ENCODE results near the gene ECEL1. TPM values are rescaled to one million over a fixed set of nuclear protein-coding genes. Genes with fewer than 3 reads are reported as not detected.
A peak's percentile ranks its signal among the peaks of the same experiment; 100 is the strongest.

The ECEL1 gene
- total RNA-seq, 1 donor from 2014 or later: 0.14 TPM

- H3K9me3 ChIP-seq (ENCODE audit: insufficient read depth, low read depth, low read length): no peaks in the 10 kb centered on the region
- no peak overlapping the region for H3K4me3 Mint-ChIP-seq (ENCODE audit: unreplicated experiment)
- FAIRE-seq (no peak), DNase-seq (ENCODE audit: low read depth) (no peak)
- H3K27me3 Mint-ChIP-seq (ENCODE audit: low read depth, unreplicated experiment): peaks cover 69% of the 10 kb centered on the region
- H4K20me1 ChIP-seq (ENCODE audit: insufficient read depth, low read length): no peaks in the 10 kb centered on the region
- H3K36me3 Mint-ChIP-seq (ENCODE audit: low read depth, unreplicated experiment): peaks cover 2% of the 10 kb centered on the region
- TF ChIP-seq EZH2 (IDR thresholded peaks at IDR 0.05; ENCODE audit: insufficient read depth, low read length) (peak; percentile 59), CTCF (IDR thresholded peaks at IDR 0.05; ENCODE audit: insufficient read depth, low read depth, low read length) (no peak)
- H2AFZ ChIP-seq (ENCODE audit: low read depth, low read length): no peak overlapping the region
- H3K9me3 Mint-ChIP-seq (ENCODE audit: unreplicated experiment): peaks cover 5% of the 10 kb centered on the region
- no peak overlapping the region for H3K9ac ChIP-seq (ENCODE audit: low read length)
- peak overlapping the region; percentile 44 for H3K4me2 ChIP-seq (ENCODE audit: low read length)
- no peaks in the 10 kb centered on the region for H3K36me3 ChIP-seq (ENCODE audit: insufficient read depth, low read length)
- H3K4me1 ChIP-seq (ENCODE audit: insufficient read depth, low read length): no peaks in the 10 kb centered on the region
- H3K4me1 Mint-ChIP-seq (ENCODE audit: low read depth, unreplicated experiment): no peaks in the 10 kb centered on the region
- no peak overlapping the region for H3K27ac ChIP-seq (ENCODE audit: low read depth, low read length)
- H3K27ac Mint-ChIP-seq (ENCODE audit: unreplicated experiment): no peak overlapping the region
- no peaks in the 10 kb centered on the region for H3K79me2 ChIP-seq (ENCODE audit: insufficient read depth, low read length)
- peaks cover 36% of the 10 kb centered on the region for H3K27me3 ChIP-seq (ENCODE audit: insufficient read depth, low read length)
- H3K4me3 ChIP-seq (ENCODE audit: insufficient read depth, low read depth, low read length): no peak overlapping the region
Observed at GRCh38 chr2:232486558-232487384, 863 bp downstream of the ECEL1 start.

- Histone ChIP-seq H3K27me3 (ENCODE audit: insufficient read depth, low read length) (peaks cover 36% of the 10 kb centered on the region), H3K4me2 (ENCODE audit: low read length) (no peak overlapping the region)
- H3K27ac Mint-ChIP-seq (ENCODE audit: unreplicated experiment): no peak overlapping the region
Observed at GRCh38 chr2:232485757-232486557, 1.7 kb downstream of the ECEL1 start.

More at GRCh38 chr2:232485757-232486557, 1.7 kb downstream of the ECEL1 start:
- Mint-ChIP-seq H3K4me1 (ENCODE audit: low read depth, unreplicated experiment) (no peaks in the 10 kb centered on the region), H3K4me3 (ENCODE audit: unreplicated experiment) (no peak overlapping the region), H3K27me3 (ENCODE audit: low read depth, unreplicated experiment) (peaks cover 61% of the 10 kb centered on the region), H3K36me3 (ENCODE audit: low read depth, unreplicated experiment) (peaks cover 2% of the 10 kb centered on the region), H3K9me3 (ENCODE audit: unreplicated experiment) (peaks cover 5% of the 10 kb centered on the region)
- Histone ChIP-seq H3K36me3 (ENCODE audit: insufficient read depth, low read length) (no peaks in the 10 kb centered on the region), H3K79me2 (ENCODE audit: insufficient read depth, low read length) (no peaks in the 10 kb centered on the region), H3K4me1 (ENCODE audit: insufficient read depth, low read length) (no peaks in the 10 kb centered on the region), H3K4me3 (ENCODE audit: insufficient read depth, low read depth, low read length) (no peak overlapping the region), H2AFZ (ENCODE audit: low read depth, low read length) (no peak overlapping the region), H3K27ac (ENCODE audit: low read depth, low read length) (no peak overlapping the region), H3K9ac (ENCODE audit: low read length) (no peak overlapping the region), H3K9me3 (ENCODE audit: insufficient read depth, low read depth, low read length) (no peaks in the 10 kb centered on the region), H4K20me1 (ENCODE audit: insufficient read depth, low read length) (no peaks in the 10 kb centered on the region)
- DNase-seq (ENCODE audit: low read depth): no peak
- TF ChIP-seq CTCF (IDR thresholded peaks at IDR 0.05; ENCODE audit: insufficient read depth, low read depth, low read length): no peak
- TF ChIP-seq EZH2 (IDR thresholded peaks at IDR 0.05; ENCODE audit: insufficient read depth, low read length): peak; percentile 15
- no peak for FAIRE-seq
